Measurements from ENCODE around the gene RBM33. TPM values are rescaled to one million over a fixed set of nuclear protein-coding genes. Genes with fewer than 3 reads are reported as not detected.

RBM33 gene
- total RNA-seq, 2 donors from 2014 or later: 86.8 to 87.1 TPM

GRCh38 chr7:155713384-155713783 is 68.9 kb downstream of the RBM33 start:
- H3K27me3 Mint-ChIP-seq (ENCODE audit: insufficient read depth): no peaks in the 10 kb centered on the region

GRCh38 chr7:155714702-155715101 is 70.2 kb downstream of the RBM33 start:
- TF ChIP-seq CTCF (conservative IDR thresholded peaks at IDR 0.05): no peak
- Histone ChIP-seq H3K27me3 (ENCODE audit: control insufficient read depth, insufficient read depth, low read length, poor library complexity, severe bottlenecking) (no peaks in the 10 kb centered on the region), H3K36me3 (ENCODE audit: control insufficient read depth, insufficient read depth, low read length) (peaks cover 77% of the 10 kb centered on the region), H3K9ac (ENCODE audit: extremely low read depth, low read length, poor library complexity, severe bottlenecking) (no peak overlapping the region), H3K4me3 (ENCODE audit: low read length) (no peak overlapping the region), H3K9me3 (ENCODE audit: control insufficient read depth, low read length) (peaks cover 4% of the 10 kb centered on the region), H3K27ac (ENCODE audit: low read depth, low read length) (no peak overlapping the region), H3K4me1 (ENCODE audit: control insufficient read depth, insufficient read depth, low read length) (no peaks in the 10 kb centered on the region)
- Mint-ChIP-seq H3K4me1 (peaks cover 7% of the 10 kb centered on the region), H3K9me3 (peaks cover 2% of the 10 kb centered on the region), H3K27me3 (ENCODE audit: insufficient read depth) (no peaks in the 10 kb centered on the region), H3K27ac (no peak overlapping the region), H3K4me3 (no peak overlapping the region), H3K36me3 (ENCODE audit: low read depth) (peaks cover 67% of the 10 kb centered on the region)
- 97 to 100% methylated on average over 1 to 6 of the region's 6 CpGs for WGBS, 2 experiments (ENCODE audit: insufficient coverage in 1 of 2, insufficient read length in 1 of 2)
- no peak for DNase-seq

More at GRCh38 chr7:155713384-155713783, 68.9 kb downstream of the RBM33 start:
- Histone ChIP-seq H3K27me3 (ENCODE audit: control insufficient read depth, insufficient read depth, low read length, poor library complexity, severe bottlenecking) (no peaks in the 10 kb centered on the region), H3K27ac (ENCODE audit: low read depth, low read length) (no peak overlapping the region), H3K9me3 (ENCODE audit: control insufficient read depth, low read length) (peaks cover 4% of the 10 kb centered on the region), H3K9ac (ENCODE audit: extremely low read depth, low read length, poor library complexity, severe bottlenecking) (no peak overlapping the region), H3K4me3 (ENCODE audit: low read length) (no peak overlapping the region), H3K36me3 (ENCODE audit: control insufficient read depth, insufficient read depth, low read length) (peaks cover 75% of the 10 kb centered on the region), H3K4me1 (ENCODE audit: control insufficient read depth, insufficient read depth, low read length) (no peaks in the 10 kb centered on the region)
- TF ChIP-seq CTCF (conservative IDR thresholded peaks at IDR 0.05): no peak
- H3K36me3 Mint-ChIP-seq (ENCODE audit: low read depth): peaks cover 62% of the 10 kb centered on the region
- 96 to 100% methylated on average over 1 to 10 of the region's 10 CpGs for WGBS, 2 experiments (ENCODE audit: insufficient coverage in 1 of 2, insufficient read length in 1 of 2)
- DNase-seq: no peak
- peaks cover 2% of the 10 kb centered on the region for H3K9me3 Mint-ChIP-seq
- no peak overlapping the region for H3K27ac Mint-ChIP-seq
- H3K4me3 Mint-ChIP-seq: no peak overlapping the region
- H3K4me1 Mint-ChIP-seq: peaks cover 7% of the 10 kb centered on the region

- no peak for TF ChIP-seq CTCF (conservative IDR thresholded peaks at IDR 0.05)
- 94 to 95% methylated on average over 11 of the region's 11 CpGs for WGBS, 2 experiments (ENCODE audit: insufficient coverage in 1 of 2, insufficient read length in 1 of 2)
- DNase-seq: no peak
- Mint-ChIP-seq H3K9me3 (peaks cover 2% of the 10 kb centered on the region), H3K4me1 (peaks cover 7% of the 10 kb centered on the region), H3K27ac (no peak overlapping the region), H3K27me3 (ENCODE audit: insufficient read depth) (no peaks in the 10 kb centered on the region), H3K36me3 (ENCODE audit: low read depth) (peaks cover 67% of the 10 kb centered on the region), H3K4me3 (no peak overlapping the region)
- Histone ChIP-seq H3K27ac (ENCODE audit: low read depth, low read length) (no peak overlapping the region), H3K27me3 (ENCODE audit: control insufficient read depth, insufficient read depth, low read length, poor library complexity, severe bottlenecking) (no peaks in the 10 kb centered on the region), H3K9me3 (ENCODE audit: control insufficient read depth, low read length) (peaks cover 4% of the 10 kb centered on the region), H3K4me3 (ENCODE audit: low read length) (no peak overlapping the region), H3K4me1 (ENCODE audit: control insufficient read depth, insufficient read depth, low read length) (no peaks in the 10 kb centered on the region), H3K9ac (ENCODE audit: extremely low read depth, low read length, poor library complexity, severe bottlenecking) (no peak overlapping the region), H3K36me3 (ENCODE audit: control insufficient read depth, insufficient read depth, low read length) (peaks cover 77% of the 10 kb centered on the region)
These were observed 70.8 kb downstream of the RBM33 start for GRCh38 chr7:155715111-155715805.
